GM23248 (cell line): ENCODE measurements around the gene CFDP1. TPM values are rescaled to one million over a fixed set of nuclear protein-coding genes. Genes with fewer than 3 reads are reported as not detected.

ENCODE experiments used
- DNase-seq: peaks from one replicate; pipeline ENCODE4 v3.0.0-alpha.2; 2015
- H2AFZ ChIP-seq: fragments of 200-600 bp; sonication (generic); 2 replicates; pipeline ENCODE4 v1.6.1; 2016; ENCODE audit warnings: antibody characterized with exemption
- H3F3A ChIP-seq: fragments of 200-600 bp; sonication (generic); 2 replicates; pipeline ENCODE4 v1.6.1; 2016; ENCODE audit warnings: mild to moderate bottlenecking, antibody characterized with exemption, mixed run types; ENCODE audit not compliant: insufficient read depth
- H3K27ac ChIP-seq: fragments of 200-600 bp; sonication (generic); 2 replicates; pipeline ENCODE4 v1.5.1; 2016; ENCODE audit warnings: mild to moderate bottlenecking
- H3K27me3 ChIP-seq: fragments of 200-600 bp; sonication (generic); replicated peaks from 2 replicates; pipeline ENCODE4 v1.6.1; 2016; ENCODE audit warnings: mild to moderate bottlenecking; ENCODE audit not compliant: insufficient read depth
- H3K36me3 ChIP-seq: fragments of 200-600 bp; sonication (generic); 2 replicates; pipeline ENCODE4 v1.6.1; 2016; ENCODE audit warnings: low read depth, mild to moderate bottlenecking
- H3K4me1 ChIP-seq: fragments of 200-600 bp; sonication (generic); 2 replicates; pipeline ENCODE4 v1.6.1; 2016; ENCODE audit warnings: mild to moderate bottlenecking; ENCODE audit not compliant: insufficient read depth
- H3K4me2 ChIP-seq: fragments of 200-600 bp; sonication (generic); one replicate; pipeline ENCODE4 v1.6.1; 2016; ENCODE audit warnings: mild to moderate bottlenecking; ENCODE audit not compliant: unreplicated experiment
- H3K4me3 ChIP-seq: fragments of 200-600 bp; sonication (generic); 2 replicates; pipeline ENCODE4 v1.5.1; 2016; ENCODE audit warnings: mild to moderate bottlenecking
- H3K79me2 ChIP-seq: fragments of 200-600 bp; sonication (generic); 2 replicates; pipeline ENCODE4 v1.6.1; 2016; ENCODE audit warnings: mild to moderate bottlenecking; ENCODE audit not compliant: insufficient read depth
- H3K9ac ChIP-seq: fragments of 200-600 bp; sonication (generic); 2 replicates; pipeline ENCODE4 v1.6.1; 2016; ENCODE audit warnings: mild to moderate bottlenecking
- H3K9me2 ChIP-seq: fragments of 200-600 bp; sonication (generic); 2 replicates; pipeline ENCODE4 v1.6.1; 2016; ENCODE audit warnings: mixed run types, mild to moderate bottlenecking, moderate library complexity; ENCODE audit not compliant: insufficient read depth
- H3K9me3 ChIP-seq: fragments of 200-600 bp; sonication (generic); one replicate; pipeline ENCODE4 v1.6.1; 2017; ENCODE audit warnings: low read depth
- H4K20me1 ChIP-seq: fragments of 200-600 bp; sonication (generic); 2 replicates; pipeline ENCODE4 v1.6.0; 2016; ENCODE audit not compliant: insufficient read depth
- EZH2 ChIP-seq: fragments of 200-600 bp; sonication (generic); IDR thresholded peaks from 2 replicates; pipeline ENCODE4 v1.6.1; 2018; ENCODE audit warnings: antibody characterized with exemption, mild to moderate bottlenecking; ENCODE audit not compliant: insufficient read depth, poor library complexity, severe bottlenecking
- EZH2phosphoT487 ChIP-seq: fragments of 200-600 bp; sonication (generic); IDR thresholded peaks from 2 replicates; pipeline ENCODE4 v1.6.1; 2018; ENCODE audit warnings: antibody characterized with exemption, moderate library complexity, mild to moderate bottlenecking, low read depth; ENCODE audit not compliant: insufficient read depth
- WGBS, 2 experiments: methylation state at CpG; one replicate each; pipeline ENCODE4 v1.1.6; 2015 to 2017; ENCODE audit warnings: low lambda C conversion rate in 2 of 2, low coverage in 1 of 2; ENCODE audit errors: missing lambda C conversion rate in 2 of 2; 5-methylcytosine and 5-hydroxymethylcytosine counted together
- in situ Hi-C: fragments of 300-500 bp; cut with MboI; formaldehyde crosslinking; loops from 2 replicates; pipeline ENCODE4 v1.15.0; 2020
- polyA plus RNA-seq: library from polyadenylated mRNA; unstranded; fragments of >200 nt; fragmentation: Nextera tagmentation; extraction: Ambion mirVana; gene quantifications from 2 replicates; pipeline ENCODE4 v1.2.1, GENCODE V29; 2016
- total RNA-seq: library from RNA; depleted of rRNA; stranded (reverse); fragments of >200 nt; shearing (Covaris generic); gene quantifications from 2 replicates; pipeline ENCODE4 v1.2.3, GENCODE V29; 2014

The CFDP1 gene
- total and polyA plus RNA-seq, 2 experiments from 2014 or later, result 36.9 to 46.7 TPM

- Histone ChIP-seq H3K36me3 (no peaks in the 10 kb centered on the region), H3K4me1 (peaks cover 23% of the 10 kb centered on the region), H3K4me2 (peak overlapping the region; percentile 64), H3K9me3 (no peaks in the 10 kb centered on the region), H3K4me3 (peak overlapping the region; percentile 37), H3F3A (peaks cover 25% of the 10 kb centered on the region), H4K20me1 (no peaks in the 10 kb centered on the region), H3K9ac (peak overlapping the region; percentile 37), H3K27me3 (no peaks in the 10 kb centered on the region), H3K27ac (peak overlapping the region; percentile 69), H3K9me2 (no peaks in the 10 kb centered on the region; the same call in 1 of the 2 replicates), H2AFZ (no peak overlapping the region), H3K79me2 (no peaks in the 10 kb centered on the region; the same call in 1 of the 2 replicates)
- no peak for TF ChIP-seq EZH2phosphoT487
- no peak for TF ChIP-seq EZH2
- peak; percentile 88 for DNase-seq
- in situ Hi-C loops, result no loop called here
Measured at GRCh38 chr16:75351183-75351582, 82.1 kb downstream of the CFDP1 start.

- 98 to 100% methylated on average over 2 of the region's 2 CpGs for WGBS, 2 experiments
- in situ Hi-C loops, result no loop called here
- no peak overlapping the region for H3K27ac ChIP-seq
- no peaks in the 10 kb centered on the region for H4K20me1 ChIP-seq
- no peak overlapping the region for H2AFZ ChIP-seq
- H3K9me3 ChIP-seq, result no peaks in the 10 kb centered on the region
- H3K4me3 ChIP-seq, result no peak overlapping the region
- DNase-seq, result no peak
- H3K9ac ChIP-seq, result no peak overlapping the region
- H3K27me3 ChIP-seq, result no peaks in the 10 kb centered on the region
- peaks cover 37% of the 10 kb centered on the region for H3K4me1 ChIP-seq
- no peaks in the 10 kb centered on the region; the same call in 1 of the 2 replicates for H3K79me2 ChIP-seq
- no peak overlapping the region for H3K4me2 ChIP-seq
- TF ChIP-seq EZH2phosphoT487 (no peak), EZH2 (no peak)
- H3F3A ChIP-seq, result peaks cover 45% of the 10 kb centered on the region
- H3K9me2 ChIP-seq, result no peaks in the 10 kb centered on the region; the same call in 1 of the 2 replicates
- no peaks in the 10 kb centered on the region for H3K36me3 ChIP-seq
Measured at GRCh38 chr16:75345711-75346110, 87.6 kb downstream of the CFDP1 start.

GRCh38 chr16:75343941-75344340 lies 89.4 kb downstream of the CFDP1 start:
- Histone ChIP-seq H3K4me3 (no peak overlapping the region), H3K79me2 (no peaks in the 10 kb centered on the region; the same call in 1 of the 2 replicates), H3K9ac (no peak overlapping the region), H3K9me3 (no peaks in the 10 kb centered on the region), H3K27me3 (no peaks in the 10 kb centered on the region), H3K36me3 (no peaks in the 10 kb centered on the region), H3F3A (peaks cover 43% of the 10 kb centered on the region), H3K4me2 (no peak overlapping the region), H2AFZ (no peak overlapping the region), H3K27ac (no peak overlapping the region), H4K20me1 (no peaks in the 10 kb centered on the region), H3K4me1 (peaks cover 38% of the 10 kb centered on the region), H3K9me2 (no peaks in the 10 kb centered on the region)
- no peak for DNase-seq
- in situ Hi-C loops, result no loop called here
- 83 to 87% methylated on average over 3 of the region's 3 CpGs for WGBS, 2 experiments
- TF ChIP-seq EZH2, result no peak
- TF ChIP-seq EZH2phosphoT487, result no peak

GRCh38 chr16:75343286-75343685 lies 90.0 kb downstream of the CFDP1 start:
- no peak for TF ChIP-seq EZH2
- no peak for TF ChIP-seq EZH2phosphoT487
- H3K27me3 ChIP-seq, result no peaks in the 10 kb centered on the region
- WGBS, 2 experiments, result 96 to 98% methylated on average over 2 of the region's 2 CpGs
- H4K20me1 ChIP-seq, result no peaks in the 10 kb centered on the region
- H3K9ac ChIP-seq, result no peak overlapping the region
- H3K4me2 ChIP-seq, result no peak overlapping the region
- H3K9me3 ChIP-seq, result no peaks in the 10 kb centered on the region
- H3K27ac ChIP-seq, result peak overlapping the region; percentile 61
- H3K36me3 ChIP-seq, result no peaks in the 10 kb centered on the region
- H2AFZ ChIP-seq, result no peak overlapping the region
- no peaks in the 10 kb centered on the region for H3K9me2 ChIP-seq
- H3K4me3 ChIP-seq, result no peak overlapping the region
- in situ Hi-C loops, result no loop called here
- H3F3A ChIP-seq, result peaks cover 43% of the 10 kb centered on the region
- H3K4me1 ChIP-seq, result peaks cover 38% of the 10 kb centered on the region
- H3K79me2 ChIP-seq, result no peaks in the 10 kb centered on the region; the same call in 1 of the 2 replicates
- no peak for DNase-seq

GRCh38 chr16:75342308-75342811 lies 90.9 kb downstream of the CFDP1 start:
- H3K27ac ChIP-seq, result peak overlapping the region; percentile 61
- in situ Hi-C loops, result no loop called here
- no peaks in the 10 kb centered on the region for H3K9me3 ChIP-seq
- peak; percentile 82 for DNase-seq
- TF ChIP-seq EZH2 (no peak), EZH2phosphoT487 (no peak)
- peaks cover 43% of the 10 kb centered on the region for H3F3A ChIP-seq
- H3K4me3 ChIP-seq, result no peak overlapping the region
- no peaks in the 10 kb centered on the region for H4K20me1 ChIP-seq
- H2AFZ ChIP-seq, result no peak overlapping the region
- peaks cover 38% of the 10 kb centered on the region for H3K4me1 ChIP-seq
- H3K4me2 ChIP-seq, result peak overlapping the region; percentile 43
- peak overlapping the region; percentile 40 for H3K9ac ChIP-seq
- no peaks in the 10 kb centered on the region for H3K9me2 ChIP-seq
- H3K79me2 ChIP-seq, result no peaks in the 10 kb centered on the region; the same call in 1 of the 2 replicates
- no peaks in the 10 kb centered on the region for H3K27me3 ChIP-seq
- H3K36me3 ChIP-seq, result no peaks in the 10 kb centered on the region
- WGBS, 2 experiments, result 61 to 62% methylated on average over 2 of the region's 2 CpGs
